Hepatocyte (in vitro differentiated cells): ENCODE data around the gene GPR132.

Experiments used
- EZH2 ChIP-seq: fragments of 200-600 bp; sonication (generic); IDR thresholded peaks from 2 replicates; pipeline ENCODE4 v1.6.1; 2016; ENCODE audit warnings: antibody characterized with exemption, mild to moderate bottlenecking, borderline replicate concordance
- EZH2phosphoT487 ChIP-seq: fragments of 200-600 bp; sonication (generic); IDR thresholded peaks from one replicate; pipeline ENCODE4 v1.6.1; 2018; ENCODE audit warnings: antibody characterized with exemption, mild to moderate bottlenecking, low read depth, moderate library complexity; ENCODE audit not compliant: unreplicated experiment, severe bottlenecking
- TF ChIP-seq, protein P1 (sequence below): fragments of 200-600 bp; sonication (generic); IDR thresholded peaks from 2 replicates; pipeline ENCODE4 v1.5.1; 2016; ENCODE audit warnings: antibody characterized with exemption, mild to moderate bottlenecking; ENCODE audit not compliant: poor library complexity

DNA sequence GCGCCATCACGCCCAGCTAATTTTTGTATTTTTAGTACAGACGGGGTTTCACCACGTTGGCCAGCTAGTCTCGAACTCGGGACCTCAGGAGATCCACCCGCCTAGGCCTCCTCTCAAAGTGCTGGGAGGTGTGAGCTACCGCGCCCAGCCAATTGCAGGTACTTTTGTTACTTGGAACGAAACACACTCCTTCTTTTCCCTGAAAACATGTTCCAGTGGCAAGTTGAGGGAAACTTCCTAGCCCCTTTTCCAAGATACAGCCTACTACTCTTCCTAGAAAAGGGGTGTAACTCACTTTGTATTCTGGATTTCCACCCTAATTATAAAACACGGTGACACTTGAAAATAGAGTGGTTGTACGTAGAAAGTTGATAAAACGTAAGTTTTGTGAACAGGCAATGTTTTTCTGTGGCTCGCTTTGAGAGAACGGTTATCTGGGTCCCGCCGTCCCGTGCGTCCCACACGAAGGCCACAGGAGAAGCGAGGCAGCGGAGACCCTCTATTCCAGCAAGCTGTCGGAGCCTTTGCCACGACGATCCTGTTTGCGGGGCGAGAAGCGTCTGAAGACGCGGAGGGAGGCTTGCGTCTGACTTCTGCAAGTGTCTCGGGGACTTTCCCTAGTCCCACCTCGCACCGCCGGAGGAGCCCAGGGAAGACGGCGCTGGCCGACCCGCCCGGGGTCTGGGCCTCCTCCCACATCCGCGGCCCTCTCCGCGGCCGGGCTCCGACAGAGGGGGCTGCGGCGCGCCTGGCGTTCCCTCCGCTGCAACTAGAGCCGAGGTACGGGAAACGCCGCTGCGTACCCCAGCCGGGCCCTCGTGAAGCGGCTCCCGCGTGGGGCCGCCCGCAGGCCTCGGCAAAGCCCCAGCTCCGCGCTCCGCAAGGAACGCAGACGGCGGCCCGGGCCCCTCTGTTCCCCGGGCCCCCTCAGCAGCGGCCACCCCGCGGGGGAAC is 45.1 kb downstream of the GPR132 start:
- TF ChIP-seq, protein P1, sequence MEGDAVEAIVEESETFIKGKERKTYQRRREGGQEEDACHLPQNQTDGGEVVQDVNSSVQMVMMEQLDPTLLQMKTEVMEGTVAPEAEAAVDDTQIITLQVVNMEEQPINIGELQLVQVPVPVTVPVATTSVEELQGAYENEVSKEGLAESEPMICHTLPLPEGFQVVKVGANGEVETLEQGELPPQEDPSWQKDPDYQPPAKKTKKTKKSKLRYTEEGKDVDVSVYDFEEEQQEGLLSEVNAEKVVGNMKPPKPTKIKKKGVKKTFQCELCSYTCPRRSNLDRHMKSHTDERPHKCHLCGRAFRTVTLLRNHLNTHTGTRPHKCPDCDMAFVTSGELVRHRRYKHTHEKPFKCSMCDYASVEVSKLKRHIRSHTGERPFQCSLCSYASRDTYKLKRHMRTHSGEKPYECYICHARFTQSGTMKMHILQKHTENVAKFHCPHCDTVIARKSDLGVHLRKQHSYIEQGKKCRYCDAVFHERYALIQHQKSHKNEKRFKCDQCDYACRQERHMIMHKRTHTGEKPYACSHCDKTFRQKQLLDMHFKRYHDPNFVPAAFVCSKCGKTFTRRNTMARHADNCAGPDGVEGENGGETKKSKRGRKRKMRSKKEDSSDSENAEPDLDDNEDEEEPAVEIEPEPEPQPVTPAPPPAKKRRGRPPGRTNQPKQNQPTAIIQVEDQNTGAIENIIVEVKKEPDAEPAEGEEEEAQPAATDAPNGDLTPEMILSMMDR = no peak
- no peak for TF ChIP-seq EZH2phosphoT487
- no peak for TF ChIP-seq EZH2
